Breast epithelium (tissue), 4 donors: ENCODE measurements around the gene MDFIC. TPM values are rescaled to one million over a fixed set of nuclear protein-coding genes. Genes with fewer than 3 reads are reported as not detected.

ENCODE experiments used
- DNase-seq, 2 donors: peaks; one replicate each; pipeline ENCODE4 v3.0.0-alpha.2; 2019; ENCODE audit warnings: low spot score in 2 of 2
- H3K27ac ChIP-seq, 2 donors: fragments of 200-600 bp; sonication (generic) in 1 of 2; one replicate each; pipeline ENCODE4 v1.5.1; 2016 to 2019; ENCODE audit warnings: mild to moderate bottlenecking in 1 of 2
- H3K27me3 ChIP-seq, 2 donors: fragments of 200-600 bp; sonication (generic) in 1 of 2; one replicate each; pipeline versions ENCODE4 v1.5.1 to v1.6.0; 2017 to 2019; ENCODE audit warnings: control low read depth in 1 of 2, mild to moderate bottlenecking in 1 of 2
- H3K36me3 ChIP-seq: fragments of 200-600 bp; one replicate; pipeline ENCODE4 v1.5.1; 2019
- H3K4me1 ChIP-seq, 2 donors: fragments of 200-600 bp; sonication (generic); one replicate each; pipeline ENCODE4 v1.5.1; 2016 to 2019; ENCODE audit warnings: control low read depth in 1 of 2
- H3K4me3 ChIP-seq, 3 donors: fragments of 200-600 bp; sonication (generic); 1 replicate in 2 of 3; 2 replicates in 1 of 3; pipeline ENCODE4 v1.5.1; 2016 to 2019; ENCODE audit warnings: mild to moderate bottlenecking in 3 of 3, moderate library complexity in 2 of 3
- H3K9me3 ChIP-seq, 2 donors: fragments of 200-600 bp; sonication (generic) in 1 of 2; one replicate each; pipeline ENCODE4 v1.5.1; 2016 to 2019; ENCODE audit warnings: control low read depth in 1 of 2
- POLR2A ChIP-seq: fragments of 450-650 bp; IDR thresholded peaks from one replicate; pipeline ENCODE4 v1.6.1; 2016; ENCODE audit warnings: antibody characterized with exemption, mild to moderate bottlenecking, moderate library complexity
- POLR2AphosphoS5 ChIP-seq, 3 donors: sonication (generic); formaldehyde crosslinking; IDR thresholded peaks; one replicate each; pipeline ENCODE4 v1.6.1; 2017; ENCODE audit warnings: antibody characterized with exemption in 3 of 3
- intact Hi-C: fragments of 100-400 bp; cut with DNase I; formaldehyde crosslinking; loops from one replicate; pipeline ENCODE4 v1.15.1; 2023; ENCODE audit warnings: low total_unique reads
- total RNA-seq, 3 donors: library from RNA; depleted of rRNA; stranded (reverse); fragments of >200 nt; gene quantifications; one replicate each; pipeline ENCODE4 v1.1.0, GENCODE V29; 2016
- TF ChIP-seq, protein P1 (sequence below), 3 donors: fragments of 450-650 bp; IDR thresholded peaks; one replicate each; pipeline ENCODE4 v1.5.1; 2016 to 2017; ENCODE audit warnings: antibody characterized with exemption in 3 of 3, mild to moderate bottlenecking in 3 of 3, moderate library complexity in 3 of 3

The MDFIC gene
- total RNA-seq, 3 donors from 2014 or later = 29.9 to 146 (median 55.4) TPM

DNA sequence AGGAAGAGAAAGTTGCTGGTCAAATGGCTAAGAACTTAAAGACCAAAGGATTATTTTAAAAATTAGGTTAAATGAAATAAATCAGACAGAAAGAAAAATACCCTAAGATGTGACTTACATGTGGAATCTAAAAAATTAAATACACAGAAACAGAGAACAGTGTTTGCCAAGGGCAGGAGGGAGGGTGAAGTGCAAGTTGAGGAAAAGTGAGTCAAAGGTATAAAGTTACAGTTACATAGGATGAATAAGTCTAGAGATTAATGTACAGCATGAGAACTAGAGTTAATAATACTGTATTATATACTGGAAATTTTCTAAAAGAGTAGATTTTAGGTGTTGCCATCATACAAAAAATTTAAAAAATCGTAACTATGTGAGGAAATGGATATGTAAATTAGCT is 146.3 kb downstream of the MDFIC start:
- no peaks in the 10 kb centered on the region for H3K9me3 ChIP-seq
- no peak for DNase-seq
- H3K4me1 ChIP-seq = no peaks in the 10 kb centered on the region
- H3K27me3 ChIP-seq = no peaks in the 10 kb centered on the region
- H3K27ac ChIP-seq = no peak overlapping the region
- H3K36me3 ChIP-seq = no peaks in the 10 kb centered on the region
- TF ChIP-seq, protein P1, sequence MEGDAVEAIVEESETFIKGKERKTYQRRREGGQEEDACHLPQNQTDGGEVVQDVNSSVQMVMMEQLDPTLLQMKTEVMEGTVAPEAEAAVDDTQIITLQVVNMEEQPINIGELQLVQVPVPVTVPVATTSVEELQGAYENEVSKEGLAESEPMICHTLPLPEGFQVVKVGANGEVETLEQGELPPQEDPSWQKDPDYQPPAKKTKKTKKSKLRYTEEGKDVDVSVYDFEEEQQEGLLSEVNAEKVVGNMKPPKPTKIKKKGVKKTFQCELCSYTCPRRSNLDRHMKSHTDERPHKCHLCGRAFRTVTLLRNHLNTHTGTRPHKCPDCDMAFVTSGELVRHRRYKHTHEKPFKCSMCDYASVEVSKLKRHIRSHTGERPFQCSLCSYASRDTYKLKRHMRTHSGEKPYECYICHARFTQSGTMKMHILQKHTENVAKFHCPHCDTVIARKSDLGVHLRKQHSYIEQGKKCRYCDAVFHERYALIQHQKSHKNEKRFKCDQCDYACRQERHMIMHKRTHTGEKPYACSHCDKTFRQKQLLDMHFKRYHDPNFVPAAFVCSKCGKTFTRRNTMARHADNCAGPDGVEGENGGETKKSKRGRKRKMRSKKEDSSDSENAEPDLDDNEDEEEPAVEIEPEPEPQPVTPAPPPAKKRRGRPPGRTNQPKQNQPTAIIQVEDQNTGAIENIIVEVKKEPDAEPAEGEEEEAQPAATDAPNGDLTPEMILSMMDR (IDR thresholded peaks at IDR 0.05) = no peak
- TF ChIP-seq POLR2AphosphoS5 (IDR thresholded peaks at IDR 0.05) (no peak), POLR2A (no peak)
- H3K4me3 ChIP-seq = no peak overlapping the region
- intact Hi-C loops = no loop called here
